ENCODE measurements around the gene SPOPL.

SPOPL gene

GRCh38 chr2:138600732-138601457 lies 99.3 kb downstream of the SPOPL start:
- peak; percentile 11 for DNase-seq (ENCODE audit: low read depth)

DNA sequence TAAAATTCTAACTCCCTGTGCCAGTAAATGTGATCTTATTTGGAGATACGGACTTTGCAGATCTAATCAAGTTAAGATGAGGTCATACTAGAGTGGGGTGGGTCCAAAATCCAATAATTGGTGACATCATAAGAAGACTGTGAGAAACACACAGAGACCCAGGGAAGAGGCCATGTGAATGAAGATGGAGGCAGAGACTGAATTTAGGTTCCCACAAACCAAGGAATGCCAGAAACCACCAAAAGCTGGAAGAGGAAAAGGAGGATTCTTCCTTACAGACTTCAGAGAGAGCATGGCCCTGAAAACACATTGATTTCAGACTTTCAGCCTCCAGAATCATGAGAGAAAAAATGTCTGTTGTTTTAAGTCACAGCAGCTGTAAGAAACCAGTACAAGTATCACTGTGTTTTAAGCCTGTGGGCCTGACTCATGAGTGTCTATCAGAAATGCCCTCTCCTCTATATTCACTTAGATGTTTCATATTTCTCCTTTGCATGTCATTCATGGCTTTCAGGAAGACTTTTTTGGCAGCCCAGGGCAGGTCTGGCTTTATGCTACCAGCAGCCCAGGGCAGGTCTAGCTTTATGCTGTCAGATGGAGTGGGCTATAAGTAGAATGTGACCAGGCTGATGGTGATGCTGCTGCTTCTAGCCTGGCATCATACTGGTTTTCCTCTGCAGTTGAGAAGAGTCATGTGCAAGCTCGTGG lies 100.0 kb downstream of the SPOPL start:
- no peak for DNase-seq (ENCODE audit: low read depth)

GRCh38 chr2:138602166-138602460 lies 100.5 kb downstream of the SPOPL start:
- DNase-seq (ENCODE audit: low read depth) = no peak

- no peak for DNase-seq (ENCODE audit: low read depth)
Measured at GRCh38 chr2:138607746-138608145, 106.2 kb downstream of the SPOPL start.

DNA sequence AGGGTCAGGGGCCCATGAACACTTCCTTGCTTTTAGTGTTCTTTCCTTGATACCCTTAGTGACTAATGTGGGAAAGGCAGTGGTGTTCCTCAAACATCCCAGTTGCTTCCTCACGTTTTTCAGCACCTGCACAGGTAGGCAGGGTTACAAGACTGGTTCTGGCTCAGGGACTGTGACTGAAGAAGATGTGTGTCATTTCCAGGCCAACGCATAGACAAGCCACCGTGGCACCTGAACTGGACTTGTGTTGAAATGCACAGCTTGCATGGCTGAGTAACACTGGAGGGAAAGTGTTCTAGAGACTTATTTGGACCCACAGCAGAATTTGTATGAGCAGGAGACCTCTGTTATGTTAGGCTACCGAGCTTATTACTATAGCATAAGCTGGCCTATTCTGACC lies 107.9 kb downstream of the SPOPL start:
- DNase-seq (ENCODE audit: low read depth) = no peak

DNA sequence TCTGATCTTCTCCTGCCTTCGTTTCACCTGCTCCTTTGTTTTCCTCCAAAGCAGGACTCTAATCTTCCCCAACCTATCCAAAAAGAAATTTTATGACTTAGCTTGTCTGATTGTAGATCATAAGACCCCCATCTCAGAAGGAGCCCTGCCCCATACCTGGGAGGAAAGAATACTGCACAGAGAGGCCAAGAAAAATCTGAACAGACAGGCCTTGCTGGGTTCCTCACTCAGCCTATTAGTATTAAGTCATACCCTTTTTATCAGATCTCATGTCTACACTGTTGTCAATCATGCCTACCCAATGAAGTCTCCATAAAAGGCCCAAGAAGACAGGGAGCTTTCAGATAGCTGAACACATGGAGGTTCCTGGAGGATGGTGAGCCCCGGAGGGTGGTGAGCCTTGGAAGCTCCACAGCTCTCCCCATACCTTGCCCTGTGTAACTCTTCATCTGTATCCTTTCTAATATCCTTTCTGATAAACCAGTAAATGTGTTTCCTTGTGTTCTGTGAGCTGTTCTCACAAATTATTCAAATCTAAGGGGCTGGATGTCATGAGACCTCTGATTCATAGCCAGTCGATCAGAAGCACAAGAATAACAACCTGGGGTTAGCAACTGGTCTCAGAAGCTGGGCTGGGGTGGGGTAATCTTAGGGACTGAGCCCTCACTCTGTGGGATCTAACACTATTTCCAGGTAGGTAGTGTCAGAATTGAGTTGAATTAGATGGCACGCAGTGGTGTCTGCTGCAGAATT lies 108.8 kb downstream of the SPOPL start:
- peak; percentile 2 for DNase-seq (ENCODE audit: low read depth)

DNA sequence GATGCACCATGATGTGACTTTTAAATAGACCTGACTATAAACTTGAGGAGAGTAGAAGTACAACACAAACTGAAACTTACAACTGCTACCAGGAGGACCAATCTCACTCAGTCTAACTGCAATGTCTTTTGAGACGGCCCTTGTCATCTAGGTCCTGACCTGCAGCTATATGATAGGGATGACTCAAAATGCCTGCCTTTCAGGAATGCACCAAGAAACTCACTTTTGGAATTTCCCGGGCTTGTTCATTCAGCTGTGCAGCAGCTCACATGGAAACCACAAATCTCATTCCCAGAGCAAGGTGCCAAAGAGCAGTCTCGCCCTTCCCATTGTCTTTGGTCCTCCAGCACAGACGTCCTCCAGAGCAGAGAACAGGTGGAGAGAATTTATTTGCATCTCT lies 113.7 kb downstream of the SPOPL start:
- DNase-seq (ENCODE audit: low read depth) = peak; percentile 91

GRCh38 chr2:138617026-138617425 lies 115.5 kb downstream of the SPOPL start:
- no peak for DNase-seq (ENCODE audit: low read depth)

- no peak for DNase-seq (ENCODE audit: low read depth)
Measured at GRCh38 chr2:138618971-138619370, 117.4 kb downstream of the SPOPL start.

GRCh38 chr2:138620431-138620830 lies 118.9 kb downstream of the SPOPL start:
- DNase-seq (ENCODE audit: low read depth) = no peak

- DNase-seq (ENCODE audit: low read depth) = no peak
Measured at GRCh38 chr2:138621139-138621538, 119.6 kb downstream of the SPOPL start.

DNA sequence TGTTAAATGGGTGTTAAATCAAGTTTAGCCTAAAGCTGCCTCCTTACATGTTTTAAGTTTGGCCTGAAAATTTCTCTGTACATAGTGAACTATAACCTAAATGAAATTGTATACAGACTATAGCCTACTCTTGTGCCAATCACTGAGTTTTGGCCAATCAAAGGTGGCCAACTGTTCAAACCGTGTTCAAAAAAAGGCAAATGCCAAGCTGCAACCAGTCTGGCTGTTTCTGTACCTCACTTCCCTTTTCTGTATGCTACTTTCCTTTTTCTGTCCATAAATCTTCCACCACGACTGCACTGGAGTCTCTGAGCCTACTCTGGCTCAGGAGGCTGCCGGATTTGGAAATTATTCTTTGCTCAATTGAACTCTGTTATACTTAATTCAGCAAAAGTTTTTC lies 121.0 kb downstream of the SPOPL start:
- DNase-seq (ENCODE audit: low read depth) = no peak
